HG03460 (cell line): Measurements from ENCODE around the gene SEC14L1.

Source experiments
- ATAC-seq: cut with Tn5 transposase; IDR thresholded peaks from one replicate; pipeline ENCODE4 v1.9.1; 2021; ENCODE audit not compliant: unreplicated experiment

Gene SEC14L1

DNA sequence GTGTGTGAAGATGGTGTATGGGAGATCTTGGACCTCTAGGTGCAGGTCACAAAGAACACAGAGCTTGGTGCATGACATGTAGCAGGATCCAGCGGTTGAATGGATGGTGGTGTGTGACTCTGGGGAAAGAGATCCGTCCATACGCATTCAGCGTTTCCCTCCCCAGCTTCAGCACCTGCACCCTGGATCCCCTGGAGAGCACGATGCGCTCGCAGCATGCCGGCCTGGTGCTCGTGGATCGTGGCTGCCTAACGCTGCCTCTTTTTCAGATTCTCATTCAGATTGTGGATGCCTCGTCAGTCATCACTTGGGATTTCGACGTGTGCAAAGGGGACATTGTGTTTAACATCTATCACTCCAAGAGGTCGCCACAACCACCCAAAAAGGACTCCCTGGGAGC is 70.9 kb downstream of the SEC14L1 start:
- no peak for ATAC-seq

- peak; percentile 71 for ATAC-seq
Observed at GRCh38 chr17:77212081-77212832, 71.5 kb downstream of the SEC14L1 start.

DNA sequence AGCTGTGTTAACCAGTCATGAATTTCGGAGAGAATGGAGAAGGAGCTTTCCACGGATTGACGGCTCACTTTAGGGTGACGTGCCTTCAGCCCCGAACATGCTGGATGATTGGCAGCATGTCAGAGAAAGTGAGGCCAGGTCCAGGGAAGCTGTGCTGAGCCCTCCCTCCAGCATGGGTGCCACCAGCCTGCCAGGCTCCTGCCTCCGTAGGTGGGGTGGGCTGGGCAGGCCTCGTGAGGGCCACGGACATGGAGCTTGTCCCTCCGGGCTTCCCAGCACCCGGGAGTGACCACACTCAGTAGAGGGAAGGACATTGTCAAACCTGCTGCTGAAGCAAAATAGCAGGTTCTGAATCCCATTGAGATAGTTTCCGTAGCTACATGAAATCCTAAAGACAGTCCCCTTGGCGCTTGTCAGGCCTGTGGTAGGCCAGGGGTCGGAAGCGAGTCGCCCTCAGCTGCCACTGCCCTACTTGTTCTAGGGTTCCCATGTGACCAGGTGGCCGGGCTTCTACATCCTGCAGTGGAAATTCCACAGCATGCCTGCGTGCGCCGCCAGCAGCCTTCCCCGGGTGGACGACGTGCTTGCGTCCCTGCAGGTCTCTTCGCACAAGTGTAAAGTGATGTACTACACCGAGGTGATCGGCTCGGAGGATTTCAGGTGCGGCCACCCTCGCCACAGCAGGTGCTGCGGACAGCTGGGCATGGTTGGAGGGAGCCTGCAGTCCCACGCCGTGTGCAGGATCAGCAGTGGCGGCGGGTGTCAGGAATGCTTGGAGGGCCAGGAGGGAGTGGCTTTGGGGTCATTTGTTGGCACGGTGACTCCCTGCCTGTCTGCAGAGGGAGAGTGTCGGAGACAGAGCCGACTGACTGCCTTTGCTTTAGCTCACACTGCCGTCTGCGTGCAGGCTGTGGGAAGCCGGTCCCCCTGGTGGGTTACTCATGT is 72.3 kb downstream of the SEC14L1 start:
- ATAC-seq, result no peak

- no peak for ATAC-seq
Observed at GRCh38 chr17:77213778-77214132, 73.0 kb downstream of the SEC14L1 start.

- ATAC-seq, result no peak
Observed at GRCh38 chr17:77214328-77214727, 73.6 kb downstream of the SEC14L1 start.

DNA sequence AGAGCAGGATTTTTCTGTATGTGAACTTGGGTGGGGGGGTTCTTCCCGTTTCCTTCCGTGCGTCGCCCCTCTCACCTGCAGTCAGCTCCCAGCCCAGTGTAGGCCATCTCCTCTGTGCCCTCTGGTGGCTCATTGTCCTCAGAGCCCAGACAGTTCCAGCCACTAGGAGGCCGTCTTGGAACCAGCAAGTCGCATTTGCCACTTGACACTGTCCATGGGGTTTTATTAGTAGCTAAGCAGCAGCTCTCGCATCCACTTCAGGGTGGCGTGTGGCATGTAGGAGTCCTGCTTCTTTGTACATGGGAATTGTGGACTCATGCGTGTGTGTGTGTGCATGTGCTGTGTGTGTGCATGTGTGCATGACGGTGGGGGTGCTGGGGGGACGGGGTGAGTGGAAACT is 74.0 kb downstream of the SEC14L1 start:
- ATAC-seq, result no peak

DNA sequence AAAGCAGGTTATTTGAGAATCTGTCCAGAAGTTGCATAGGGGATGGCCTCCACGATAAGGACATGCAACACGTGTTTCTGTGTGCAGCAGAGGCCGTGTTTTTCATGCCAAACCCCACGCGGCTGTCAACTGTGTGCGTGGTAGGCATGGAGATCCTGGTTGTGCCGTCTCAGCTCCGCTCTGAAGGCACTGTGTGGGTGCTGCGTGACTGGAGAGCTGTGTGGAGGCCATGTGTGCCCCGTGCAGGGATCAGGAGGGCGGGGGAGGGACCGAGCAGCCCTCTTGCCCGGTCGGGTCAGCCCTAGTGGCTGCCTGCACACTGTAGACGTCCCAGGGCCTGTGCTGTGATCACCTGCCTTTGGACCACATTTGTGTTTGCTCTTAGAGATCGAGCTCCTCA is 74.5 kb downstream of the SEC14L1 start:
- no peak for ATAC-seq

DNA sequence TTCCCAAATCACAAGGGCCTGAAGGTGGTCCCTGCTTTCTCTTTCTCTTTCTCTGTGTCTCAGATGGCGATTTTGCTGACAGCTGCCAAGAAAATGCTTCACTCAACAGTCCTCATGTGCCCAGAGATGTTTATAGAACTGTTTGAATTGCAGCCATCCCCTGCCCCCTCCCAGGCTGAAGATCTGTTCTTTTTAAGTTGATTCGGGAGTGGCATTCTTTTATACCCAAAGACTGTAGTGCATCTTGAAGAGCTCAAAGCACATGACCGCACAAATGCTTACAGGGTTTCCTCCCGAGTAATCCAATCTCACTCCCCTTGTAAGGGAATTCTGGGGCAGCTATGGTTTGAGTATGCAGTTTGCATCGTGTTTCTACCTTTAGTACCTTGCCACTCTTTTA is 75.7 kb downstream of the SEC14L1 start:
- ATAC-seq, result no peak

DNA sequence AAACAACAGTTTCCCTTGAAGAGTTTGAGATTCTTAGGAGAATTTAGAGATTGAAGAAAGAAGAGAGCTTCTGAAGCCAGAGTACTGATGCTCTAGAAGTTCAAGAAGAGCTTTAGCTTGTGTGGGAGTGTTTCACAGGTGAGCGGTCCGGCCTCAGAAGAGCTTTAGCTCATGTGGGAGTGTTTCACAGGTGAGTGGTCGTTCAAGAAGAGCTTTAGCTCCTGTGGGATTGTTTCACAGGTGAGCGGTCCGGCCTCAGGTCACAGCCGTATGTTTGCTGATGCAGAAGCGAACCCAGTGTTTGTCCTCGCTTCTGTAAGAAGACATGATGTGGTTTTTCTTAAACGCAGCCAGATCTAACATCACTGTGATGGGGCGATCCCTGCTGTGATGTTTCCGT is 76.4 kb downstream of the SEC14L1 start:
- ATAC-seq, result no peak

- no peak for ATAC-seq
Observed at GRCh38 chr17:77217566-77217965, 76.8 kb downstream of the SEC14L1 start.

DNA sequence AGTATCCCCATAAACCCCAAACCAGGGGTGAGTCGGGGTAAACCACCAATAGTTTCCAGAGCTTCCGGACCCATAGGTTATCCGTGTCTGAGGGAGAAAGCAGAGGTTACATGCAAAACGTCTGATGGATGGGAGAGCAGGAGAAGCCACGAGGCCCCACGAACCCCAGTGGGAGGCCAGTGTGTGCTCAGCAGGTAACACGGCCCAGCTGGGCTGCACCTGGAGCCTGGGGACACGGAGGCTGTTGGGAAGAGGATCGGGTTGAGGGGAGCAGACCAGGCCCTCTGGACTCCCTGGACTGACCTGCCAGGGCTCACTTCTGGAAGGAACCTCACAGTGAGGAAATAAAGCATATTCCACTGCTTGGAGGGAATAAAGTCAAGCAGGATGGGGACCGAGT is 78.1 kb downstream of the SEC14L1 start:
- no peak for ATAC-seq

DNA sequence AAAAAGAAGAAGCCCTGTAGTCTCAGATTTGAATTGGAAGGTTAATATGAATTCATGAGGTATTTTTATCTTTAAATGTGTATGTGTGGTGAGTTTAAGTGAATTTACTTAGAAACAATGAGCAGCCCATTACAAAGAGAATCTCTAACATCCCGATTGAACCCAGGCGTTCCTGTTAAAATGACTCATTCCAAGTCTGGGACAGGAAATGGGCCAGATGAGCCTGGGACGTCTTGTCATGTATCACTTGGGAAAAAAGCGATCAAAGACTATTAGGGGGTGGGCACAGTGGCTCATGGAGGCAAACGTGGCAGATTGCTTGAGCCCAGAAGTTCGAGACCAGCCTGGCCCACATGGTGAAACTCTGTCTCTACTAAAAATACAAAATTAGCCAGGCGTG is 81.6 kb downstream of the SEC14L1 start:
- no peak for ATAC-seq

- ATAC-seq, result no peak
Observed at GRCh38 chr17:77223642-77224420, 83.1 kb downstream of the SEC14L1 start.

- ATAC-seq, result no peak
Observed at GRCh38 chr17:77225265-77225664, 84.5 kb downstream of the SEC14L1 start.

DNA sequence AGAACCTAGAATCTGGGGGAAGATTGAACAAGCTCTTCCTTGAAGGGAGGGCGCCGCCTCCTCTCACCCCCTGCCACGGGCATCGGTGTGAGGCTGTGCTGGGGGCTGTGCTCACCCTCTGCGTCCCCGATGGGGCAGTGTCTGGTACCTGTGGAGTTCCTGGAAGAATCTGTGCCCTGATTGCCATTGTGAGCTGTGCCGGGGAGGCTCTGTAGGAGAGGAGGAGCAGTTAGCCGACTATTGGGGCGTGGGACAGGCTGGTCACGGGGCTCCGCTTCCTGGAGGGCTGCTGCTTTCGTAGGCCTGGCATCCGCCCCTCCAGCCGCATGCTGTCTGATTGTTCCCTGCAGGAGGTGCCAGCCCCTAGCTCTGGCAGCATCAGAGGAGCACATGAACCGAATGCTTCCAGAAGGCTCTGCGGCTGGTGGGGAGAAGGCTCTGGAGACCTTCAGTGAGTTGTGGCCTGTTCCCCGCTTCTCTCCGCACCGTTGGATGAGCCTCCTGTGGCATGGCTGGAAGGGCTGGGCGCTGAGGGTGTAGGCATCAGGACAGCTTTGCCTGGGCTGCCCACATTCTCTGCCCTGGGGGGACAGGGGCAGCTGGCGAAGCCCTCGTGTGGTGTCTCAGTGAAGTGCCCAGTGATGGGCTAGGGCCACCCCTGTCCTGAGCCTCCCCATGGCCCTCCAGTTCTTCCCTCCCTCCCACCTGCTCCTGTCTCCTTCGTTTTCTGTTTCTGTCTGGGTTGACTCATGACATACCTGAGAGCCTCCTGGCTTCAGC is 86.9 kb downstream of the SEC14L1 start:
- ATAC-seq, result no peak

- ATAC-seq, result no peak
Observed at GRCh38 chr17:77228241-77228752, 87.5 kb downstream of the SEC14L1 start.

- ATAC-seq, result no peak
Observed at GRCh38 chr17:77228816-77229215, 88.0 kb downstream of the SEC14L1 start.

- no peak for ATAC-seq
Observed at GRCh38 chr17:77229786-77230435, 89.1 kb downstream of the SEC14L1 start.

DNA sequence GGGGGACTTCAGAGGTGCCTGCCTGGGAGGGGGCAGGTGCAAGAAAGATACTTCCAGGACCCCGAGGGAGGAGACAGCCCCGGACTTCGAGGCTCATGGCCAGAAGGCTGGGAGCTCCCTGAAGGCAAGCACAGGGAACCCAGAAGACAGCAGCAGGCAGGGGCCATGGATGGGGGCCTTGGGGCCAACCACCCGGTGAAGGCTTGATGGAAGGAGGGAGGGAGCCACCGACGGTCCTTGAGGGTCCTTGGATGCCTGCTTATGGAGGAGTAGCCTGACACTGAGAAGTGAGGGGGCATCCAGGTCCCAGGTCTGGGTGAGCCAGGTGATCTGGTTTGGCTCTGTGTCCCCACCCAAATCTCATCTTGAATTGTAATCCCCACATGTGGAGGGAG is 89.7 kb downstream of the SEC14L1 start:
- ATAC-seq, result no peak
